HG03045 (cell line): ENCODE data around the gene DAPK2.

Source experiments
- ATAC-seq: cut with Tn5 transposase; IDR thresholded peaks from one replicate; pipeline ENCODE4 v1.9.1; 2021; ENCODE audit warnings: mild to moderate bottlenecking, moderate library complexity; ENCODE audit not compliant: unreplicated experiment

The DAPK2 gene

DNA sequence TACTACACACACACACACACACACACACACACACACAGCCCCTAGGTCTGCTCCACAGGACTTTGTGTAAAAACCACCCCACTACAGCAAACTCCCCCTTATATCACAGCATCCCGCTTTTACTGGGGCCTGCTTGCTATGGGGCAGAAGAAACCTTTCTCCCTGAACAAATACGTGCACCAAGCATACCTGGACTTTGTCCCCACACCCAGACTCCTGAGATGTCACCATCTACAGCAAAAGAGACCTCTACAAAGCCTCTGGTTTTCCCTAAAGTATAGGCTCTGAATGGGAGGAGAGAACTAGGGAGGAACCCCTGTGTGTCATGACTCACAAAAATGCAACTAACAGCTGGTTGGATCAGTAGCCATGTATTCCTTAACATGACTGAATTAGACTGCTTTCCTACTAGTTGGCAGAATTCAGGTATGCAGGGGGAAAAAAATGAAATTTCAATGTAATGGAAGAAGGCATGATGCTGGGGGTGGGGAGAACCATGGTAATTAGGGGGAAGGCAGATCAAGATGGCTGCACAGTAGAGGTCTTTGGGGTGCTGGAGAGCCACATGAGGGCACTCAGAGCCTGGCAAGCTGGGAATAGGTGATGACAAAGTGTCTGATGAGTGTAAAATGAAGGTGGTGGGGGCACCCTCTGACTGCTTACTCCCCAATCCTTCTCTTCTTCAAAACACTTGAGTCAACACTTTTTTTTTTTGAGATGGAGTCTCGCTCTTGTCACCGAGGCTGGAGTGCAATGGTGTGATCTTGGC, 45.9 kb downstream of the DAPK2 start:
- no peak for ATAC-seq

DNA sequence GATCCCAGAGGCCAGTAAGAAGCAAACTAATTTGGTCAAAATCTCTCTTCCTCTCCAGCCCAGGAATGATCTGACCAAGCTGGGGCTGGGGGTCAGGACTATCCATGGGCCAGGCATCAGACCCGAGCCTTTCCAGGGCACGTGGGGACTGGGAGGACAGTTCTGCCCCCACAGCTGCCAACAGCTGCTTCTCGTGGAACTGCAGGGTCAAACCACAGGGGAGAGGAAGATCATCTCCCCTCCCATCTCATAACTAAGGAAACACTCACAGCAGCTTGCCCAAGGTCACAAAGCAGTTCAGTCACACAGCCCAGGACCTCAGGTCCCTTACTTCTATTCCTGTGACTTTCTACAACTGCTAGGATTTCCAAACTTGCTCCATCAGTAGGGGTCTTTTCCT, 47.1 kb downstream of the DAPK2 start:
- ATAC-seq: no peak

GRCh38 chr15:63998489-63998888, 47.8 kb downstream of the DAPK2 start:
- ATAC-seq: no peak

DNA sequence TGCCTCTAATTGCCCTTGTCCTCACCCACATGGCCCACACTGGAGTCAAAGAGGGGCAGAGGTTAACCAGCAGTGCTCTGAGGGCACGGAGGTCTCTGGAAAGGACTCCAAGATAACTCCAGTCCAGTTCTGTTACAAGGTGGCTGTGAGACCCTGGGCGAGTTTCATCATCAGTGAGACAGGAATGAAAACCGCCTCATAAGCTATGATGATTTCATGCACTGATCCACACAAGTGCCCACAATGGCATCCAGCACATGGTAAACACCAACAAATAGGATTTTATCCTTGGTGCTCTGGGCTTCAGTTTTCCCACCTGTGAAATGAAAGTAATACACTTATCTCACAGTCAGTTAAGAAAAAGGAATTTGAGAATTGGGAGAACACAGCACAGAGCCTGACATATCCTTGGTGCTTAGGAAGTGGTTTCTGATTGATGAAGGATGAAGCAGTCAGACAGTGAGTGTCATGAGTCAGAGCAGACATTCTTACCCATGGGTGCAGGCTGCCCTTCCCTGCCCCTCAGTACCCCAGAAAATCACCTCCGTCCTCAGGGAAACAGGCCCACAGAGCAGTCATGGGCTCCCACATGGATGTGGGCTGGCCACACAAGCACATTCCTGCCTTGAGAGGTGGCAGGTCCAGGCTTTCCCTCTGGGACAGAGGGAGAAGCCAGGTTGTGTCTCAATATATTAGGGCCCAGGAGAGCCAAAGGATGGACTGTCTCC, 48.4 kb downstream of the DAPK2 start:
- no peak for ATAC-seq

- no peak for ATAC-seq
Observed at GRCh38 chr15:63996794-63997357, 49.4 kb downstream of the DAPK2 start.

DNA sequence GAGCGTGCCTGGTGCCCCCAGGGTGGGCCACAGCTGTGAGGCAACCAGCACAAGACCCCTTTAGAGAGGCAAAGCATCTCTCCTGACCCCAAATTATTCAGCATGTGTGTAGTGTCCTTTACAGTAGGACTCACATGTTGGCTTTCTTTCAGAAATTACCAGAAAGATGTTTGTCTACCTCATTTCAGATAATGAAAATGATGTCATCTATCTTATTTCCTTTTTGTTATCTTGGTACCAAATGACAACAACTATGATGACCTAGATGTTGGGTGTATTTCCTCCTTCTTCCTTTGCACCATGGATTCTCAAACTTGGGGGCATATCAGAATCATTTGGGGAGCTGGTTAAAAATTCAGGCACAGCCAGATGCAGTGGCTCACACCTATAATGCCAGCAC, 50.5 kb downstream of the DAPK2 start:
- ATAC-seq: no peak

DNA sequence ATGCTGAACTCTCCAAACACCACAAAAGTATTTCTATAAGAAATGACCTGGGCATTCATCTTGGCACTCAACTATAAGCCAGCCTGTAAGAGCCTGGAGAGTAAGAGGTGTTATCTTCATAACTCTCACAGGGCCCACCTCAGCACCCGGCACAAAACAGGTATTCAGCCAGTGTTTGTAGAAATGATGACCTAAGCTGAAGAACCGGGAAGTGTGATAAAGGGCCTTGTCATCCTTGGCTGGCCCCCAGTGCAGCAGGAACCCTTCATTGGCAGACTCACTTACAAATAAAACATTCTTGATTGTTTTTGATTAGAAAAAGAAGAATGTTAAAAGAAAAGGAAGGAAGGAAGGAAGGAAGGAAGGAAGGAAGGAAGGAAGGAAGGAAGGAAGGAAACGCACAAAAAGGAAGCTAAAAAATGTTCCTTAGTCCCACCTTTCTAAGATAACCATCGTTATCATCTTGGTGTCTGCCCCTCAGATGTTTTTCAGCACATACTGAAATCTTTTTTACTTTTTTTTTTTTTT, 52.1 kb downstream of the DAPK2 start:
- no peak for ATAC-seq

DNA sequence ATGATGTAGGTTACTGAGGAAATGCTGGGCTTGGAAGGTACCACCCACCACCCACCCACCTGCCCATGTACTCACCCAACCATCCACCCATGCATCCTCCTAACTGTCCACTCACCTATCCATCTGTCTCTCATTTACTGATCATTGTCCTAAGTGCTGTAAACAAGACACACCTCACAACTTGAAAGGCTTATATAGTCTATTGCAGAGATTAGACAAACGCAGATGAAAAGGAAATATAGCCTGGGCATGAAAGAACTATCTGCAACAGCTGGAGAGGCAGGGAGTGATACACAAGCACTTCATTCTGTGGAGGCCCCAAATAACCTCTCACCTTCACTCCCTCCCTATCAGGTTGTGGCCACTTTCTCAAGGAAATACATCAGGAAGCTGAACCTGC, 54.0 kb downstream of the DAPK2 start:
- ATAC-seq: no peak

DNA sequence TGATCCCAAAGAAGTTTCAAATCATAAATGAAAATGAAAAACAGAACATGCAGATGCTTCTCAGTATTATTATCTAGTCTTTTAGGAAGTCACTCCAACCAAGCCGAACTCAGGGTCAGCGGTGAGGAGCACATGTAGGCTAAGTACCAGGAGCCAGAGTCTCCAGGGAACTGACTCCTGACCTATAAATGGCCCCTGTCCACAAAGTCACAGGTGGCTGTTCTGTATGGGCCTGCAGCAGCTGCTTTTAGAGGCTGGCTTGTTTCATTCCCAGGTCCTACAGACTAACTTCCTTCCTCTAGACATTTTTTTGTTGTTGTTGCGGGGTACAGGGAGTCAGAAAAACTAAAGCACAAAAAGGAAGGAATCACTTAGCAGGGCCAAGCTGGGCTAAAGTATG, 54.6 kb downstream of the DAPK2 start:
- ATAC-seq: no peak

- no peak for ATAC-seq
Observed at GRCh38 chr15:63990454-63990853, 55.8 kb downstream of the DAPK2 start.

DNA sequence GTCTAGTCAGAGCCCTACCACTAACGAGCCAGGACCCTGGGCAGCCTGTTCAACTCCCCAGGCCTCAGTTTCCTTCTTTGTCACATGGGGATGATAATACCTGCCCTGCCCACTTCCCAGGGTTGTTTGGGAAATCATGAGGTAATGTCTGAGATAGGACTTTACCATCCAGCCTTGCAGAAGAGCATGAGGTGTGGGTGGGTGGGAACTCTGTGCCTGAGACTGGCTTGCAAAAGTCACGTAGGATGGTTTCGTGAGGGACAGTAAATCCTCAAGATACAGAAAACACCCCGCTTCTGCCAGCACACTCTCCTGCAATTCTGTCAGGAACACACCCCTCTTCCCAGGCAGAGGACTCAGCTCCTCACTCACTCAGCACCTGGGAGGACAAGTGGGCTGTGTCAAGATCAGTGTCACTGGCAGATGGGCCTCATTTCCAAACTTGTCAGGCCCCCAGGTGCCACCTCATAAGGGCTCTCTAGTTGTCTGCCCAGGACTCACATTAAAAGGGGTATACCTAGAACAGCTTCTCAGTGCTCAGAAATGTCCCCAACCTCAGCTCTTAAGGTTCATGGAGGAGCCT, 58.4 kb downstream of the DAPK2 start:
- ATAC-seq: no peak

GRCh38 chr15:63986751-63987341, 59.4 kb downstream of the DAPK2 start:
- peak; percentile 68 for ATAC-seq

GRCh38 chr15:63986185-63986680, 60.1 kb downstream of the DAPK2 start:
- ATAC-seq: no peak

DNA sequence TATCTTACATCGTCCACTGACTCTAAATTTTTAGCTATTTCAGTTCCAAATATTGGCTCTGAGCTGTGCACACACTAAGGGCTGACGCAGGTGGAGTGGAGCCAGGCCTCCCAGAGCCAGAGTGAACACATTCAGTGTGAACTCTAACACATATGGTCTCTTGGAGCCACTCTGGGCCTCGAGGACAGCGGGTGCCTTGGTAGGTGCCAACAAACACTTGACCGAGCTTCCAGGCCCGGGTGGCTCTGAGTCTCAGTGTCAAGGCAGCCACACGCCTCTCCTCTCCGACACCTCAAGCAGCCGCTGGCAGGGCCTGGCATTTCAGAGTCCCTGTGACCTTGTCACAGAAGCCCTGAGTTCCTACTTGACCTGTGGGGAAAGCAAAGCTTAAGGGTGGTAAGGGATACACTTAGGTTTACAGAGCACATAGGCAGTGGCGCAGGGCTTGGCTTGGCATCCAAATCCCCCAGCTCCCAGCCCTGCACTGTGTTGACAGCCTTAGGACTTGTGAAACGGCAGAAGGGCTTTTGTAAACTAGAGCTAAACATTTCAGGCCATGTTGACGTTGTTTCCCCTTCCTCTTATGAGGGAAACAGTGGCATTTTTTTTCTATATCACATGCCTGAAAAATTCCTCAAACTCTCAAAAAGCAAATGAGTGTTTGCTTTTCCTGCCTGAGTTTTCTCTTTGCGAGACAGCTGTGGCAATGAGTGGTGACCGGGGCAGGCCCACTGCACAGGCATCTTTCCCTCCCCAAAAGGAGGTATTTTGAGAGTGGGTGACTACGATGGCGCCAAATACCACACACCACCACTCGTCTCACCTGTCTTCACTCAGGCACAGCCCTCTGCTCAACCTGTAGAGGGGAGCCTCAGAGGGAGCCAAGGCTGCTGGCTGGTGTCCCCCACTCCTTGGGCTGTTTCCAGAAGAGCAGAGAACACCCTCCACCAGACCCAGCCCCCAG, 60.8 kb downstream of the DAPK2 start:
- ATAC-seq: no peak

GRCh38 chr15:63984331-63984730, 62.0 kb downstream of the DAPK2 start:
- no peak for ATAC-seq

- no peak for ATAC-seq
Observed at GRCh38 chr15:63983061-63983711, 63.1 kb downstream of the DAPK2 start.

GRCh38 chr15:63982381-63982854, 63.9 kb downstream of the DAPK2 start:
- no peak for ATAC-seq

DNA sequence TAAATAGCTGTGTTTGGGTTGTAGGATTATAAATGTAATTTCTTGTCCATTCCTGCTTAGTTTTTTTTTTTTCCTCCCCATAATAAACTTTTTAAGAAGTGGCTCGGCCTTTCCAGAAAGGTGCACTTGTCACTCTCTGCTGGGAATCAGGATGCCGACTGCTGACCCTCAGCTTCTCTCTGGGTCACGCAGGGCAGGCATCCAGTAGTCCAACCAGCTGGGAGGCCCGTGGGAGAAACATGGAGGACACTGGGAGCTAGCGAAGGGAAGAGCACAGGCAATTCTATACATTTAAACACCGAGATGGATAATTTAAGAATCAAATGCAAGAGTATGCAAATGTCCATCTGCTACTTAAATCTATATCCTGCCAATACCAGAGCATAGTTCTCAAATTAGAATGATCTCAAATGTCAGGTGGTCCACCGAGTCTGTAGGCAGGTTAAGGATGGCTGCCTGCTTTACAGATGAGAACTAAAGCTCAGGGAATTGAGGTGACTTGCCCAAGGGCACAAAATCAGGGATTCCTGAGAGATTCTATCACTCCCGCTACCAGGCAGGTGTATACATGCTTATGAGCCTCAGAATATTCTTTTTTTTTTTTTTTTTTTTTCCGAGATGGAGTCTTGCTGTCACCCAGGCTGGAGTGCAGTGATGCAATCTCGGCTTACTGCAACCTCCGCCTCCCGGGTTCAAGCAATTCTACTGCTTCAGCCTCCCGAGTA, 64.5 kb downstream of the DAPK2 start:
- ATAC-seq: no peak
